ENCODE data around the gene PVR.

- TF ChIP-seq YY1 (IDR thresholded peaks at IDR 0.05; ENCODE audit: insufficient read depth, insufficient read length) (no peak), ZNF274 (IDR thresholded peaks at IDR 0.05; ENCODE audit: low read depth, low read length) (no peak)
Measured at GRCh38 chr19:44687888-44688287, 44.2 kb downstream of the PVR start.

Measured in NT2/D1 (cell line).